Measurements from ENCODE around the gene SP3.

The SP3 gene

DNA sequence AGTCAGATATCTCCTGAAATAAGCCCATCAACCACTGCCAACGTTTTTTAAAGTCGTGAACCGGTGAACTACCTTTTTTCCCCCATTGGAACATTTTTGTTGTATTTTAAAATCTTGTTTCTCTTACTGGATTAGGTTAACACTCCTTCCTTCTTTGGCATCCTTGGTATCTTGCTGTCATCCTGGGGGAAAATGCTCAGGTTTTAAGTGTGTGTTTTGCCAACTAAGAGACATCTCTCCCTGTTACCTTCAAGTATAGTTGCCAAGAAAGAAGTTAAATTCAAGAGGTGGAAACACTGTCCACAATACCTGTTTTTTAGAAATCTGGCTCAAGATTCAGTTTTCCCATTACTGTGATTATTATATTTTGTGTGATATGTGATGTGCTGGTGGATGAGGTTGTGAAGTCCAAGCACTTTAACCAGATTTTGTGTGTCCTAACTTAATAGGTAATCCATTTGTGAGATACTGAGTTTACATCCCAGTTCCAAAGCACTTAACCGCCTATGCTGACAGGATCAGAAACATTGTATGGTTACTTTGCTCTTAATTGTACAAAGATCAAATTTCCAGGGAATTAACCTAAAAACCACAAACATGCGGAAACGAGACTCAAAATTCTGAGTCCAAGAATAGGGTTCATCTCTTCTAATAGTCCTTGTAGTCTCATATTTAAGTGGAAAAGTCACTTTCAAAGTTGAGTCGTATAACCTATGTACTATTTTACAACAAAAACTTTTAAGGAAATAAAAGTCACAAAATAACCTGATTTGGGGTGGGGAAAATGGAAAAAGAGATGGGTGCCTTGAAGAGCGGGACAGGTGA is 1.3 kb upstream of the SP3 start:
- no peak for DNase-seq (ENCODE audit: low read depth)

DNA sequence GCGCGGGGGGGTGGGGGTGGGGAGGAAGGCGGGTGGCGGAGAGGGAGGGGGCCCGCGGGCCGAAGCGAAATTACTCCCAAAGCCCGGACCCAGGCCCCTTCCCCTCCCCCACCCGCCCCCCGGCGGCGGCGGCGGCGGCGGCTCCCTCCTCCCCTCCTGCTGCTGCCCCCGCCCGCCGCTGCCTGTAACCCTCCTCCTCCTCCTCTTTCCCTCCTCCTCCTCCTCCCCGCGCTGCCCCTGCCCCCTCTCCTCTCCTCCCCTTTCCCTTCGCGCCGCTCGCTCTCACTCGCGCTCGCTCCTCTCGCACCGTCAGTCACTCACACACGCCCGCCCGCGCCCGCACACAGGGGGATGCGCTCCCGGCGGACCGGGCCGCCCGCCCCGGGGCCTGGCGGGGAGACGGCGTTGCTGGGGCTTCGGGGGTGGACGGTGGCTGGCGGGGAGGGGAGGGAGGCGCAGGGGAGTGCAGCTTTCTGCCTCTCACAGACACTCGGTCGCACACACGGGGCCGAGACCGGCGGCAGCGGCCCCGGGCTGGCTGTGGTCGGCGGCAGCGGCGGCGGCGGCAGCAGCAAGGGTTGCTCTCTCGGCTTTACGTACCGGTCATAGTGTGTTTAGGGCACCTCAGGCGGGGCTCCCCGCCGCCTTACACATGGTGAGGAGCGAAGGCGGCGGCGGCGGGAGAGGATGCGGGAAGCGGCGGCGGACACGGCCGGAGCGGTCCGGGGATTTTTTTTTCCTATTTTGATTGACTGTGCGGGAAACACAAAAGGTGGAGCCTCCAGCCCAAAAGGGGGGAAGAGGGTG is 405 bp downstream of the SP3 start:
- peak; percentile 68 for DNase-seq (ENCODE audit: low read depth)

DNA sequence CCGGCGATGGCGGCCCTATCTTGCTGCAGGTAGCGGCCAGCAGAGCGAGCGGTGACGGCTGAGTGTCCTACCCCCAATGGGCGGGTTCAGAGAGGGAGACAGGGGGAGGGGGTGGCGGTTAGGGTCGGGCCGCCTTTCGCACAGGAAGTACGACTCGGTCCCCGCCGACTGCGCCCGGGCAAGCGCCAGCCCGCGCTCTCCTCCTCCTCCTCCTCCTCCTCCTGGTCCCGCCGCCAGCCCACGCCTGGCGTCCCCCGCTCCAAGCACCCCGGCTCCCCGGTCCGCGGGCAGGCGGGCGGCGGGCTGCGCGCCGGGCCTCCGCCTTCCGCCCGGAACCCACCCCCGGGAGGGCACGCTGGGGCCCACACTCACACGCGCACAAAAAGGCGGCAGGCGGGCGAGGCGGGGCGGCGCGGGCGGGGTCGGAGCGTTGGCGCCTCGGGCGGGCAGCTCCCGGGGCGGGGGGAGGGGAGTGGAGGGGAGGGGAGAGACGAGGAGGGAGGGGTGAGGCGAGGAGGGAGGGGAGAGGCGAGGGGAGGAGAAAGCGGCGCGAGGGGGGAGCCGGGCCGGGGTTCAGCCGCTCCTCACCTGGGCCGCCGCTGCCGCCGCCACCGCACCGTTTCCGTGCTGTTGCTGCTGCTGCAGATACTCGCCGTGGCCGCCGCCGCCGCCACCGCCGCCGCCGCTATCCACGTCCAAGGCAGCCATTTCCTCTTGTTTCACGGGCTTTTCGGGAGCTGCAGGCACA is 1.2 kb downstream of the SP3 start:
- peak; percentile 75 for DNase-seq (ENCODE audit: low read depth)

DNA sequence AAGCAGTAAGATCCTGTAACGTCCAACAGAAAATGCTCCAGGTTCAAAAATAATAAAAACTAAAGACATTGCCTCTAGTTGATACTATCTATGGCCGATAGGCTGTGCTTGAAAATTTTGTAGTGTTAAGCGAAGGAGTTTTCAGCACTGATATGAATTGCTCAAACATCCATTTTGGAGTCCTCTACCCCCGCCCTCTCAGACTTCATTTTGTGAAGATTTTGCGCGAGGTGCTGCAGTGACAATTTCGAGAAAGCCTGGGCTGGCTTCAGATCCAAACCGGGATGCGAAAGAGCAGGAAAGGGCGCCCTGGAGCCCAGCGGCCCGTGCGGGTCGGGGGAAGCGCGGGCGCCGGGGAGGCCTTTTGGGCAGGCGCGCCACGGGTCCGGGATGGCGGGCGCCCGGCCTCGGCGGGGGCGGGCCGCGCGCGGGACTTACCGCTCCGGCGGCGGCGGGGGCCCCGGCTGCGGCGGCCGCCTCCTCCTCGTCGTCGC is 1.8 kb downstream of the SP3 start:
- DNase-seq (ENCODE audit: low read depth) = no peak

DNA sequence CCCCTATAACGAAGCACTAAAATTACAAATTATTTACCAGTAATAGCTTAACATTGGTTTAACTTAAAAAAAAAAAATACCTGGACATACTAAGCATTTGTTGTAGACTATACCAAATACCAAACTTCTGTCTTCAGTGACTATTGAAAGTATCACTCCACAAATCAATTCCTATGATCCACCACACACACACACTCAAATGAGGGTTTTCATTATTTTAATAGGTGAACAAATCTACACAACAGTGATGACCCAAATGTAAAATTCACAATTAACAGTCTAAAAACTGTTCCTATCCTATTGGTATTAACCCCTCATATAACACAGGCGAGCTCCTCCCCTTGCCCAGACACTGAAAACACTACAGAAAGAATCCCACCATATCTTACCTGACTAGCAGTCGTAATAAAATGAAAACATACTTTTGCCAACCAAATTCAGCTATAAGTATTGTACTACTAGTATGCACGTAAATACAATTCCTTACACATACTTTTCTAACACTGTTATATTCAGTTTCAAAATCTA is 2.5 kb downstream of the SP3 start:
- no peak for DNase-seq (ENCODE audit: low read depth)

DNA sequence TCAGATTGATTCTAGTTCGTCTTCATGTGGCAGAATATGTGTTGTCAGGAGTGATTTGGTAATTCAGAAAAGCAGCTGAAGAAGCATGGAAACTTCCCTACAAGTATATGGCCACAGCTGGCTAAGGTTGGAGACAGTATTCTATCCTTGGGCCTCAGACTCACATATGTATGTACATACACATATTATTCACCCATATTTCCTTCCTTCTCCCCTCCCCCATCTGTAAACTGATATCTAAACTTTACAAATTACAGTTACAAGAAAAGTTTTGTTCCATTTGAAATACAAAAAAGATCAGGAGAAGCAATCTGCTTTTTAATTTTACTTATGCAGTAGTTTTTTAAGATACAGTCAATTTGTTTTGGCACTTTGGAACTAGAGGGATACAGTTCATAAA is 3.1 kb downstream of the SP3 start:
- no peak for DNase-seq (ENCODE audit: low read depth)

DNA sequence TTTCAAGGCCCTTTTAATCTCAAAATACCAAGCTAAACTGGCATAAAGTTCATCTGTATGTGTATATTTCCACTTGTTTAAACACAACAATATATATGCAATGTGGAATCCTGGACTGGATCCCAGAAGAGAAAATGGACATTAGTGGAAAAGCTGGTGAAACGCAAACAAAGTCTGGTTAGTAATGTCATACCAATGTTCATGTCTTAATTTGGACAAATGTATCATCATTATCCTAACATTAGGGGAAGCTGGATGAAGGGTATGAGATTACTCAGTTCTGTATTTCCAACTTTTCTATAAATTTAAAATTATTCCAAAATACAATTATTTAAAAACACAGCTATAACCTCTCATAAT is 3.8 kb downstream of the SP3 start:
- DNase-seq (ENCODE audit: low read depth) = no peak

DNA sequence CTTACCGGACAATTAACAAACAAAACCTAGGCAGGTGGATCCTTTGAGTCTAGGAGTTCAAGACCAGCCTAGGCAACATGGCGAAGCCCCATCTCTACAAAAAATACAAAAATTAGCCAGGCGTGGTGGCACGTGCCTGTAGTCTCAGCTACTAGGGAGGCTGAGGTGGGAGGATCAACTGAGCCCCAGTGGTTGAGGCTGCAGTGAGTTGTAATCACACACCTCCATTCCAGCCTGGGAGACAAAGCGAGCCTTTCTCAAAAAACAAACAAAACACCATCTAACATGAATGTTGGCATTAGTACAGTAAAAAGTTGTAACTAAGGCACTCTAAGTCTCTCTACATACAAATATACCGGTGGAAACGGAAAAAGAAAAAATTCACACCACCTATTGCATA is 5.3 kb downstream of the SP3 start:
- DNase-seq (ENCODE audit: low read depth) = no peak

DNA sequence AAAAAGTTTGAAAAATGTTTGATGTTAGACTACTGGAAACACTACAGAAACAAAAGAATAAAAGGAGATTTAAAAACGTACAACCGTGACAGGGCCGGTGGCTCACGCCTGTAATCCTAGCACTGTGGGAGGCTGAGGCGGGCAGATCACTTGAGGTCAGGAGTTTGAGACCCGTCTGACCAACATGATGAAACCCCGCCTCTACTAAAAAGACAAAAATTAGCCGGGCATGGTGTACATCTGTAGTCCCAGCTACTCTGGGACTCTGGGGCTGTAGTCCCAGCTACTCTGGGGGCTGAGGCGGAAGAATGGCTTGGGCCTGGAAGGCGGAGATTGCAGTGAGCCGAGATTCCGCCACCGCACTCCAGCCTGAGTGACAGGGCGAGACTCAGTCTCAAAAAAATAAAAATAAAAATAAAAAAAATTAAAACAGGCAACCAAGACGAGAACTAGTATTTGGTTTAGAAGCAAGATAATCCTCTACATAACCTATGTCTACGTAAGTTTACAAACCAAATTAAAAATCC is 5.8 kb downstream of the SP3 start:
- DNase-seq (ENCODE audit: low read depth) = no peak

DNA sequence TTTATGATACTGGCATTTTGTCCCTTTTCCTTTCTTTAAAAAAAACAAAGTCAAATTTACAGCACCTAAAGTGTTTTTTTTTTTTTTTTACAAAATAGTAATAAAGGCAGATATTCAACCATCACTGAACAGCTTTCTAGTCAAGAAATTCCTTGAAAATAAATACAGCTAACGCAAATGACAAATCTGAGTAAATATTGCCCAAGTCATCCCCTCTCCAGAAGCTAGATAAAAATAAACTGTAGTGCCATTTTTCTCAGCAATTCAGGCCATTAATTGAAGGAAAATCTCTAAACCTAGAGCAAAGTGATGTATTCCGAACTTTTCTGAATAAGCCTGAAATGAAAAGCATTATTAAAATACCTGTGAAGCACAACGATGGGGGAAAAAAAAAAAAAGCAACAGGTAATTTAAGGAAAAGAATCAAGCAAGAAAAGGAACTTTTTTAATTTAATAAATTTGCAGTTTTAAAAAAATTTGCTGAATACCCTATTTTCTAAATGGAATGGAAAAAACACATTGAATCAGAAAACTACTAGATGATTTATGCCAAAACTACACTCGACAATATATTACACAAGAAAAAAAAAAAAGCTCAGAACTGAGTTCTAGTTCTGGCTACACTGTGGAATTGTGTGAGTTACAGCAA is 6.9 kb downstream of the SP3 start:
- DNase-seq (ENCODE audit: low read depth) = no peak

DNA sequence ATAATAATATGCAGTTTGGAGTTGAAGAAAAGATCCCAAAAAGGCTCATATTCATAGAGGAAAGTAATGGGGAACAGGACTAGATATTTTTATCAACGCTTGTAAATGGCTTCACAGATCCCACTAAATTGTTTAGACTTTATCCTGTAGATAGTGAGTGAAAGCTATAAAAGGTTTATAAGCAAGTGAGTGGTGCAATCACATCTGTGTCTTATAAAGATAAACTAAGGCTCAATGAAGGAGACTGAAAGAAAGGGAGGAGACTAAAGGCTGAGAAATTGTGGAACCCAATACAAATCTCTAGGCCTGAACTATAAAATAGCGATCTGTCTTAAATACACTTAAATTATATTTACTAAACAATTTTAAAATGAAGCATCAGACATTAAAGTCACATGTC is 7.7 kb downstream of the SP3 start:
- no peak for DNase-seq (ENCODE audit: low read depth)

DNA sequence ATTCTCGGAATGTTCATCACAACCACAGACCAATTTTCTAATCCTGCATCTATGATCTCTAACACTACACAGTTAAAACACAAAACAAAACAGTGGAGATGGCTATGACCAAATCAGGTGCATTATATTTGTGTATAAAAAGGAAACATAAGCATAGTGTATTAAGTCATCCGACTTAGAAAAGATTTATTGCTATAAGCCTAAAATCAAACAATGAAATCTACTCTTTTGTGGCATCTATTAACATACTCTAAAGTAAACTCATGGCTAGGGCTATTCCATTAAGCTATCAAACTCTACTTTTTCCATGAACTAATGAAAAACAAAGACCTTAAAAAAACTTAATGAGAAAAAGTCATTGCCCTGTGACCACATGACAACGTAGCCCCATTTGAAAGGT is 8.7 kb downstream of the SP3 start:
- DNase-seq (ENCODE audit: low read depth) = no peak

DNA sequence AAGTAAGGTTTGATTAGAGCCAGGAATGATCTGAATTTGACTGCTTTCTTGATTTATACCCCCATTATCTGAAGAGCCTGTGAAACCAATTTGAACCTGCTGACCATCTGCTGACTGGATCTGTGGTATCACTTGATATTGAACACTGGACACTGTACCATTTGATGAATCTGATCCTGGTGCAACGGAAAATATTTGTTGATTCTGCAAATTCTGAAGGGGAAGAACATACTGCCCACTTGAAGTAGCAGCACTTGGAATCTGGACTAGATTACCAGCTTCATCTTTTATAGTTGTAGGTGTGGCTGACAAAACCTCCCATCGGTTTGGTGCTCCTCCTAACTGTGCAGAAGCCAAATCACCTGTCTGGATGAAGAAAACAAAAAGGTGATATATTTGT is 9.3 kb downstream of the SP3 start:
- no peak for DNase-seq (ENCODE audit: low read depth)

DNA sequence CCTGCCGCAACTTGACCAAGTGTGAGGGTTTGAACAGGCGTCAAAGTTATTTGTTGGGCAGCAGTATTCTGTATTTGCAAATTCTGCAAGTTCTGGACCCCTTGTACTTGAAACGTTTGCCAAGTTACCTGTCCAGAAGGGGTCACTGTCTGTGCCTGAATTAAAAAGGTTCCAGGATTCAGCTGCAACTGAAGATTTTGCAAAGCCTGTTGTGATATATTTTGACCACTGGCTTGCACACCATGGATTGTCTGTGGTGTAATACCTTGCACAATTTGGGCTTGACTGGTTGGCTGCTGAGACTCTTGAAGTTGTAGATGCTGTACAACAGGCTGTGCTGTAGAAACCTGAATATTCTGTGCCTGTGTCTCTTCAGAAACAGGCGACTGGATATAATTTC is 10.2 kb downstream of the SP3 start:
- DNase-seq (ENCODE audit: low read depth) = no peak

DNA sequence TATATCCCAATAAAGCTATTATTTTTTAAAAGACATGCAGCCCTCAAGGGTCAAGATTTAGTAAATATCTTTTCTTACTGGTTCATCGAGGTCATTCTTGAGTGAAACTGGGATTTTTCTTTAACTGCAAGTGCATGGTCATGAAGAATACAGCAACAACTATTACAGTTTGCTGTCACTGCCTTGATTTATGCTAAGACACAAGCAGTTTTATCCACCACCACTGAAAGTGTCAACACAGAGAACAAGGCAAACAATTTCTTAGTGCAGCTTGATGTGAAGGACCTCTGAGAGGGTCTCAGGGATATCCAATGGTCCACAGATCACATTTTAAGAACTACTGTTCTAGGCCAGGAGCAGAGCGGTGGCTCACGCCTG is 12.1 kb downstream of the SP3 start:
- no peak for DNase-seq (ENCODE audit: low read depth)

DNA sequence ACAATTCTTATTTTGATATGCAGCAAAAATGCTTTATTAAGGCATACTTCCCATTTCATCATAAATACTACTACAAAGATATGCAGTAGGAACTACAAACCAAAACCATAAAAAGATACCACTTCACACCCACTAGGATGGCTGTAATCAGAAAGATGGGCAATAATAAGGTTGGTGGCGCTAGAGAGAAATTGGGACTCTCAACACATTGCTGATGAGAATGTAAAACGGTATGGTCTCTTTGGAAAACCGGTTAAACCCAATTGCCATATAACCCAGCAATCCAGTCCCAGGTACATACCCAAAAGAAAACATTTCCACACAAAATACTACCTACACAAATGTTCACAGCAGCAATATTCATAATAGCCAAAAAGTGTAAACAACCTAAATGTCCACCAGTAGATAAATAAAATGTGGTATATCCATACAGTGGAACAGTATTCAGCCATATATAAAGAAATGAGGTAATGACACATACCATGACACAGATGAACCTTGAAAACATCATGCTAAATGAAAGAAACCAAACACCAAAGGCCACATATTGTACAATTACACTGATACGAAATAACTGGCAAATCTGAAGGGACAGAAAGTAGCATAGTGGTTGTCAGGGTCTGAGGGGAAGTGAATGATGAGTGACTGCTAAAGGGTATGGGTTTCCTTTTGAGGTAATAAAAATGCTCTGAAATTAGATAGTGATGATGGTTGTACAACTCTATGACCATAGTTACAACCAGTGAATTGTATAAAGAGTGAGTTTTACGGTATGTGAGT is 12.7 kb downstream of the SP3 start:
- DNase-seq (ENCODE audit: low read depth) = no peak

DNA sequence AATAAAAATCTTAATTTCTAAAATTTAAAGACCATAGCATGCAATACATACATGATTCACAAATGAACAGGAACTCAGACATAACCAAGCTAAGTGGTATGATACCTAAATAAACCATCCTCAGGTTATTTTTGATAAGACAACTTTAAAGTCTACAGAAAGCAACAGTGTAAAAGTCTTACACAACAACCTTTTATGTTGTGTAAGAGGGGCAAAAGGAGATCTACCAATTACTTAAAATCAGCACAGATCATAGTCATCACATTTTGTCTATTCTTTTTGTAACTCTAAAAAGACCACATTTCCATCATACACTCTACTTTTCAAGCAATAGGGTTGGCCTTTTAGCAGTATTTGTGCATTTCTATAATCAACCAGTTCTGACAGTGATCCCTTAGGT is 16.3 kb downstream of the SP3 start:
- DNase-seq (ENCODE audit: low read depth) = no peak

DNA sequence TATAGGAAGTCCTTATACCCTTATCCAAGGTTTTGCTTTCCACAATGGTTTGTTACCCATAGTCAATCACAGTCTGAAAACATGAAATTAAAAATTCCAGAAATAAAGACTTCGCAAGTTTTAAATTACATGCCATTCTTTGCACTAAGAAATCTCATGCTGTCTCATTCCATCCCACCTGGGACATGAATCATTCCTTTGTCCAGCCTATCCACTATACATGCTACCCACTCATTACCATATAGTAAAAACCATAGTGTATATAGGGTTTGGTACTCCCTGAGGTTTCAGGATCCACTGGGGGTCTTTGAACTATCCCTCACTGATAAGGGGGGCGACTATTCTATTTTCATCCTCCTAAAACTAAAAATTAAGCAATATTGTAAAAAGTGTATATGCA is 17.0 kb downstream of the SP3 start:
- no peak for DNase-seq (ENCODE audit: low read depth)

DNA sequence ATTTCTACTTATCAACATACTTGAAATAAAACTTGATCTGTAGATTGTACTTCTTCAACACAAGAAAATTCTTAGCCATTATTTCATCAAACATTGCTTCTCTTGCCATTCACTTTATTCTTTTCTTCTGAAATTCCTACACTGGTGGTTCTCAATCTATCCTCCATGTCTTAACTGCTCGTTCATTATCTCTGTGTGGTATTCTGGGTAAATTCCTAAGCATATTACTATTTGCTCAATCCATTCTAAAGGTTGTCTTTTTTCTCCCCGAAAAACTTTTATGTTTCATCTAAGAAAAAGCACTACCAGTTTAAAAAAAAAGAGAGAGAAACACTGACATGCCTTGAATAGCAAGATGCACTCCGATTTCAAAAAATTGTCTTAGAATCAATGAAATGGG is 18.0 kb downstream of the SP3 start:
- DNase-seq (ENCODE audit: low read depth) = no peak

DNA sequence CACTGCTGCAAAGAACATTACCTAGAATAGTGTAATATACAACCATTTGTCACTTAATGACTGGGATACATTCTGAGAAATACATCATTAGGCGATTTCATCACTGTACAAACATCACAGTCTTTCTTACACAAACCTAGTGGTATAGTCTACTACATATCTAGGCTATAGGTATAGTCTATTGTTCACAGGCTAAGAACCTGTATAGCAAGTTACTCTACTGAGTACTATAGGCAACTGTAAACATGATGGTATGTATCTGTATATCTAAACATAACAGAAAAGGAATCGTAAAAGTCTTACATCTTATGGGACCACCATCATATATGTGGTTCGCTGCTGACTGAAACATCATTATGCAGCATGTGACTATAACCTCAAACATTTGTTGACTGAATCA is 21.4 kb downstream of the SP3 start:
- no peak for DNase-seq (ENCODE audit: low read depth)
